RWPE2 (cell line): Measurements from ENCODE around the gene LILRB1.
"Not testable (repeated sequence)": the region's sequence is repeated elsewhere in the genome, so short reads cannot be mapped to it uniquely, and the experiment has no call there.

Experiments used
- ATAC-seq: fragments of 200-7000 bp; cut with Tn5 transposase; 3 replicates; pipeline ENCODE4 v1.9.1; 2021; ENCODE audit warnings: low read depth
- DNase-seq: peaks from one replicate; pipeline ENCODE4 v3.0.0-alpha.2; 2020; ENCODE audit warnings: low spot score
- H3K27ac ChIP-seq: fragments of 450-650 bp; 2 replicates; pipeline ENCODE4 v1.5.1; 2017; ENCODE audit warnings: mild to moderate bottlenecking; ENCODE audit not compliant: poor library complexity, severe bottlenecking
- H3K27me3 ChIP-seq: fragments of 250-450 bp; sonication (Bioruptor Pico); 2 replicates; pipeline ENCODE4 v1.5.1; 2021; ENCODE audit warnings: mild to moderate bottlenecking, moderate library complexity; ENCODE audit not compliant: insufficient read depth, poor library complexity, severe bottlenecking
- H3K36me3 ChIP-seq: fragments of 250-450 bp; sonication (Bioruptor Pico); 2 replicates; pipeline ENCODE4 v1.5.1; 2020; ENCODE audit warnings: low read depth, mild to moderate bottlenecking, moderate library complexity
- H3K4me1 ChIP-seq: fragments of 250-450 bp; sonication (Bioruptor Pico); 2 replicates; pipeline ENCODE4 v1.5.1; 2021; ENCODE audit warnings: mild to moderate bottlenecking, moderate library complexity; ENCODE audit not compliant: insufficient read depth, poor library complexity, severe bottlenecking
- H3K4me3 ChIP-seq: fragments of 250-450 bp; sonication (Bioruptor Pico); 2 replicates; pipeline ENCODE4 v1.5.1; 2021; ENCODE audit warnings: mild to moderate bottlenecking, moderate library complexity; ENCODE audit not compliant: severe bottlenecking
- H3K9me3 ChIP-seq: fragments of 250-450 bp; sonication (Bioruptor Pico); 2 replicates; pipeline ENCODE4 v1.5.1; 2021; ENCODE audit warnings: mild to moderate bottlenecking, moderate library complexity; ENCODE audit not compliant: severe bottlenecking
- CTCF ChIP-seq: fragments of 450-650 bp; IDR thresholded peaks from one replicate; pipeline ENCODE4 v1.5.1; 2017; ENCODE audit warnings: mild to moderate bottlenecking, moderate library complexity; ENCODE audit not compliant: poor library complexity, severe bottlenecking

The LILRB1 gene

GRCh38 chr19:54616821-54617560 is 13.3 kb upstream of the LILRB1 start:
- DNase-seq (no peak), ATAC-seq (no peak)
- peaks cover 7% of the 10 kb centered on the region for H3K27me3 ChIP-seq
- no peak overlapping the region for H3K4me3 ChIP-seq
- H3K36me3 ChIP-seq, result no peaks in the 10 kb centered on the region
- peaks cover 3% of the 10 kb centered on the region for H3K9me3 ChIP-seq
- no peak overlapping the region for H3K27ac ChIP-seq
- TF ChIP-seq CTCF, result no peak
- H3K4me1 ChIP-seq, result no peaks in the 10 kb centered on the region

- Histone ChIP-seq H3K27me3 (peaks cover 7% of the 10 kb centered on the region), H3K36me3 (no peaks in the 10 kb centered on the region), H3K4me3 (no peak overlapping the region), H3K27ac (no peak overlapping the region), H3K9me3 (peaks cover 3% of the 10 kb centered on the region), H3K4me1 (no peaks in the 10 kb centered on the region)
- TF ChIP-seq CTCF, result no peak
- ATAC-seq (no peak), DNase-seq (no peak)
Measured at GRCh38 chr19:54620464-54620863, 9.8 kb upstream of the LILRB1 start.

DNA sequence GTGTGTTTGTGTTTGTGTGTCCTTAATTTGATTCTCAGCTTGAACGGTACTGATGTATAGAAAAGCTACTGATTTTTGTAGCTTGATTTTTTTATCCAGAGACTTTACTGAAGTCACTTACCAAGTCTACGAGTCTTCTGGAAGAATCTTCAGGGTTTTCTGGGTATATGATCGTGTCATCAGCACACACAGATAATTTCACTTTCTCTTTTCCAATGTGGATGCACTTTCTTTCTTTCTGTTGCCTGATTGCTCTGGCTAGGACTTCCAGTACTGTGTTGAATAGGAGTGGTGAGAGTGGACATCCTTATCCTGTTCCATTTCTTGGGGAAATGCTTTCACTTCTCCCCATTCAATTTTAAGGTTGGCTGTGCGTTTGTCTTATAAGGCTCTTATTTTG is 7.9 kb upstream of the LILRB1 start:
- Histone ChIP-seq H3K27me3 (peaks cover 5% of the 10 kb centered on the region), H3K36me3 (no peaks in the 10 kb centered on the region), H3K4me1 (no peaks in the 10 kb centered on the region), H3K9me3 (peaks cover 3% of the 10 kb centered on the region), H3K27ac (no peak overlapping the region), H3K4me3 (no peak overlapping the region)
- DNase-seq (no peak), ATAC-seq (no peak)
- no peak for TF ChIP-seq CTCF

DNA sequence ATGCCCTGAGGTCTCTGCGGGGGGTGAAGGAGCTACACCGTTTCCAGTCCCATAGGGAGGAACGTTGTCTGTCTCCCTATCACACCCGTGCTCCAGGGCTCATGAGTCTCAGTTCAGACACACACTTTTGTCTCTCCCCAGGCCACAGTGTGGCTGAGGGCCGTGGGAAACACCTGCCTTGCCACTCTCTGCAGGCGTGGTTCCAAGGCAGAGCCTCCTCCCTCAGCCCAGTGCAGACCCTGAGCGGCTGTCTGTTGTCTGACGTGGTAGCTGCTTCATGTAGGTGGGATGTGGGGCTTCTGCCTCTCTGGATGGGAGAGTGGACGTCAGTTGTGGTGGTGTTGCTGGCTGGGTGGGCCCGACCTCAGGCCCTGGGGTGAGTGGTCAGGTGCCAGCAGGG is 6.0 kb upstream of the LILRB1 start:
- not testable (repeated sequence) for DNase-seq, H3K4me1 ChIP-seq, H3K27me3 ChIP-seq, H3K36me3 ChIP-seq, ATAC-seq, H3K4me3 ChIP-seq, H3K27ac ChIP-seq, H3K9me3 ChIP-seq

- H3K27me3 ChIP-seq, H3K4me1 ChIP-seq, H3K27ac ChIP-seq, H3K4me3 ChIP-seq, H3K36me3 ChIP-seq, ATAC-seq, DNase-seq, H3K9me3 ChIP-seq: not testable (repeated sequence)
Measured at GRCh38 chr19:54624934-54625730, 5.2 kb upstream of the LILRB1 start.
